Measurements from ENCODE around the gene PPP4R1. TPM values are rescaled to one million over a fixed set of nuclear protein-coding genes. Genes with fewer than 3 reads are reported as not detected.

The PPP4R1 gene
- total RNA-seq (59.7 TPM), polyA plus RNA-seq (10 to 100 TPM in 3 of 4 donors, 1 to 10 TPM in 1; 8.9 to 21.6 (median 14.0) TPM)

GRCh38 chr18:9614401-9615279 is at the start of gene PPP4R1:
Gene PPP4R1 (minus strand): TSS chr18:9614559. CDS start chr18:9614484, 75 bp downstream.
- H3K27ac Mint-ChIP-seq, result peak within 1 kb of the TSS; percentile 82 to 90 (median 88)

GRCh38 chr18:9663377-9663776 is 49.0 kb upstream of the PPP4R1 start:
- no peaks in the 10 kb centered on the region for H3K9me3 ChIP-seq (ENCODE audit: control insufficient read depth in 2 of 2, low read length in 2 of 2)
- Mint-ChIP-seq H3K27ac (no peak overlapping the region), H3K36me3 (no peaks in the 10 kb centered on the region), H3K9me3 (no peaks in the 10 kb centered on the region), H3K4me1 (no peaks in the 10 kb centered on the region), H3K4me3 (no peak overlapping the region), H3K27me3 (peaks cover 12% of the 10 kb centered on the region)
- H3K4me1 ChIP-seq (ENCODE audit: control insufficient read depth, insufficient read depth, low read length, poor library complexity, severe bottlenecking), result no peaks in the 10 kb centered on the region
- H3K36me3 ChIP-seq (ENCODE audit: control insufficient read depth, insufficient read depth, low read length), result no peaks in the 10 kb centered on the region
- DNase-seq (no peak), ATAC-seq (ENCODE audit: low read depth in 2 of 2) (no peak)
- H3K4me3 ChIP-seq (ENCODE audit: low read depth, low read length), result no peak overlapping the region
- H3K27me3 ChIP-seq (ENCODE audit: control insufficient read depth, insufficient read depth, low read length), result no peaks in the 10 kb centered on the region
- H3K27ac ChIP-seq (ENCODE audit: insufficient read depth, low read length, poor library complexity, severe bottlenecking), result no peak overlapping the region

More at GRCh38 chr18:9614401-9615279, at the start of gene PPP4R1:
- no peaks in the 10 kb centered on the region for H3K9me3 ChIP-seq (ENCODE audit: control insufficient read depth in 2 of 2, low read length in 2 of 2)
- H3K9me3 Mint-ChIP-seq, result peaks cover 0 to 2% (median 0%) of the 10 kb centered on the region in 7 donors
- ATAC-seq (ENCODE audit: low read depth in 2 of 2) (peak; percentile 51 to 69), DNase-seq (peak; percentile 55 to 76 (median 61))
- H3K4me3 Mint-ChIP-seq, result peak within 1 kb of the TSS; percentile 92 to 97 (median 94)
- no peaks in the 10 kb centered on the region for H3K27me3 ChIP-seq (ENCODE audit: control insufficient read depth, insufficient read depth, low read length)
- peak within 1 kb of the TSS; percentile 63 for H3K27ac ChIP-seq (ENCODE audit: insufficient read depth, low read length, poor library complexity, severe bottlenecking)
- peaks cover 11 to 42% (median 35%) of the 10 kb centered on the region in 4 donors for H3K4me1 Mint-ChIP-seq
- H3K27me3 Mint-ChIP-seq, result no peaks in the 10 kb centered on the region
- peaks cover 7% of the 10 kb centered on the region for H3K36me3 Mint-ChIP-seq
- H3K36me3 ChIP-seq (ENCODE audit: control insufficient read depth, insufficient read depth, low read length), result peaks cover 3% of the 10 kb centered on the region
- peak within 1 kb of the TSS; percentile 79 for H3K4me3 ChIP-seq (ENCODE audit: low read depth, low read length)
- peaks cover 28% of the 10 kb centered on the region for H3K4me1 ChIP-seq (ENCODE audit: control insufficient read depth, insufficient read depth, low read length, poor library complexity, severe bottlenecking)

DNA sequence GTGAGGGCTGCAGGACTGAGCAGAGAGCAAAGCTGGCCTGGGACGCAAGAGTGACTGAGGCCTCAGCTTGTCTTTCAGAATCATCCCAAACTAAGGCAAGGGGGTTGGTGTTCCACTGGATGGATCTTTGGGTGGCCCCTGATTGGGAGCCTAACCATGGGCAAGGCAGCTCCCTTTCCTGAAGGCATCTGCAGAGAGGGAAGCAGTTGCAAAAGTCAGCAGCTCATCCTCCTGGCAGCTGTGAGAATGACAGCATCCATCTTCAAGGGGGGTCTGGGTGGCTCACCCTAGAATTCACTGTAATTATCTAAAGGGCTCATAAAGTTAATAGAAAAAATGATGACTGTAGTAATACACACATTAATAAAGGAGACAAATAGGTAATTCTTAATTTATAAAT is 47.2 kb upstream of the PPP4R1 start:
- H3K4me3 ChIP-seq (ENCODE audit: low read depth, low read length), result no peak overlapping the region
- H3K4me1 ChIP-seq (ENCODE audit: control insufficient read depth, insufficient read depth, low read length, poor library complexity, severe bottlenecking), result no peaks in the 10 kb centered on the region
- no peak overlapping the region for H3K27ac ChIP-seq (ENCODE audit: insufficient read depth, low read length, poor library complexity, severe bottlenecking)
- Mint-ChIP-seq H3K27ac (no peak overlapping the region), H3K4me3 (no peak overlapping the region), H3K4me1 (no peaks in the 10 kb centered on the region), H3K27me3 (peaks cover 8% of the 10 kb centered on the region), H3K9me3 (no peaks in the 10 kb centered on the region), H3K36me3 (no peaks in the 10 kb centered on the region)
- no peaks in the 10 kb centered on the region for H3K36me3 ChIP-seq (ENCODE audit: control insufficient read depth, insufficient read depth, low read length)
- H3K27me3 ChIP-seq (ENCODE audit: control insufficient read depth, insufficient read depth, low read length), result no peaks in the 10 kb centered on the region
- ATAC-seq (ENCODE audit: low read depth in 2 of 2), result no peak
- no peaks in the 10 kb centered on the region for H3K9me3 ChIP-seq (ENCODE audit: control insufficient read depth in 2 of 2, low read length in 2 of 2)
- DNase-seq, result no peak

DNA sequence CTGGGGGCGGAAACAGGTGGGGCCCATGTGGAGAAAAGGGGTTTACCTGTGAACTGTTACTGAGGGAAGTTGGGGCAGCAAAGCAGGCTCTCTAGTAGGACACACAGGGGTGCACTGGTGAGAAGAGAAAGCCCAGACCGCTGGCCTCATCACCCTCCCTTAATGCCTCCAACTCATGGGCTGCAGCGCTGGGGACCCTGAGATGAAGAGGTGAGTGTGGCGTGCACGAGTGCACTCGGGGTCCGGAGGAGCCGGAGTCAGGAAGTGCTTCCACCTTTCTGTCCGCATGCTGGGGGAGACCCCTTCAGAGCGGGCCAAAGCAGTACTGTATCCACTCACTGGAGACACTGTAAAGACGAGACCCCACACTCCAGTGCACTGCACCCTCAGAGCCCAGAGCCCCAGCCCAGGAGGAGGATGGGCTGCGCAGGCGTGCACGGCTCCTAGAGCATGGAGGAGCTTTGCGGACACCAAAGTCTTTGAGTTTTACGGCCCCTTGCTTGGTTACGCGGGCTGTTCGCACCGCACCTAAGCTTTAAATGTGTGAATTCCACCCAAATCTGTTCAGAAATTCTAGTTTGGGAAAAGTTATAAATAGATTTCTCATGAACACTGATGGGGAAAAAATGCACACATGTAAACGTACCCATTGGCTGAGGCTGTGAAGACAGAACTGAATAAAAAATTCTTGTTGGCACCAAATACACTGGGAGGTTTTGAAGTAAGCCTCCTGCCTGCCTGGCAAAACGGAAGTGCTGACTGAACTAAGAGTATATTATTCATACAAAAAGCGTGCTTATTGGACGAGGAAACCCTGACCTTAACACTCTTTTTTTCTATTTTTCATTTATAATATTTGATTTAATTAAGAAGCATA is 45.4 kb upstream of the PPP4R1 start:
- Mint-ChIP-seq H3K4me1 (no peaks in the 10 kb centered on the region), H3K9me3 (no peaks in the 10 kb centered on the region), H3K27ac (no peak overlapping the region), H3K36me3 (no peaks in the 10 kb centered on the region), H3K4me3 (no peak overlapping the region), H3K27me3 (peaks cover 8% of the 10 kb centered on the region)
- no peaks in the 10 kb centered on the region for H3K27me3 ChIP-seq (ENCODE audit: control insufficient read depth, insufficient read depth, low read length)
- DNase-seq (no peak), ATAC-seq (ENCODE audit: low read depth in 2 of 2) (no peak)
- no peaks in the 10 kb centered on the region for H3K4me1 ChIP-seq (ENCODE audit: control insufficient read depth, insufficient read depth, low read length, poor library complexity, severe bottlenecking)
- no peaks in the 10 kb centered on the region for H3K36me3 ChIP-seq (ENCODE audit: control insufficient read depth, insufficient read depth, low read length)
- no peaks in the 10 kb centered on the region for H3K9me3 ChIP-seq (ENCODE audit: control insufficient read depth in 2 of 2, low read length in 2 of 2)
- H3K4me3 ChIP-seq (ENCODE audit: low read depth, low read length), result no peak overlapping the region
- H3K27ac ChIP-seq (ENCODE audit: insufficient read depth, low read length, poor library complexity, severe bottlenecking), result no peak overlapping the region

- no peak for DNase-seq
- Mint-ChIP-seq H3K4me1 (no peaks in the 10 kb centered on the region), H3K27ac (no peak overlapping the region), H3K9me3 (no peaks in the 10 kb centered on the region), H3K4me3 (no peak overlapping the region), H3K36me3 (no peaks in the 10 kb centered on the region), H3K27me3 (peaks cover 8% of the 10 kb centered on the region)
- H3K4me1 ChIP-seq (ENCODE audit: control insufficient read depth, insufficient read depth, low read length, poor library complexity, severe bottlenecking), result no peaks in the 10 kb centered on the region
- no peak overlapping the region for H3K4me3 ChIP-seq (ENCODE audit: low read depth, low read length)
- no peaks in the 10 kb centered on the region for H3K9me3 ChIP-seq (ENCODE audit: control insufficient read depth in 2 of 2, low read length in 2 of 2)
- H3K36me3 ChIP-seq (ENCODE audit: control insufficient read depth, insufficient read depth, low read length), result no peaks in the 10 kb centered on the region
- no peaks in the 10 kb centered on the region for H3K27me3 ChIP-seq (ENCODE audit: control insufficient read depth, insufficient read depth, low read length)
- no peak overlapping the region for H3K27ac ChIP-seq (ENCODE audit: insufficient read depth, low read length, poor library complexity, severe bottlenecking)
- no peak for ATAC-seq (ENCODE audit: low read depth in 2 of 2)
Observed at GRCh38 chr18:9658087-9658641, 43.8 kb upstream of the PPP4R1 start.

- Histone ChIP-seq H3K9me3 (ENCODE audit: control insufficient read depth in 2 of 2, low read length in 2 of 2) (no peaks in the 10 kb centered on the region), H3K27me3 (ENCODE audit: control insufficient read depth, insufficient read depth, low read length) (peaks cover 2% of the 10 kb centered on the region), H3K4me3 (ENCODE audit: low read depth, low read length) (no peak overlapping the region), H3K4me1 (ENCODE audit: control insufficient read depth, insufficient read depth, low read length, poor library complexity, severe bottlenecking) (no peaks in the 10 kb centered on the region), H3K27ac (ENCODE audit: insufficient read depth, low read length, poor library complexity, severe bottlenecking) (no peak overlapping the region), H3K36me3 (ENCODE audit: control insufficient read depth, insufficient read depth, low read length) (no peaks in the 10 kb centered on the region)
- no peaks in the 10 kb centered on the region for H3K36me3 Mint-ChIP-seq
- DNase-seq (no peak), ATAC-seq (ENCODE audit: low read depth in 2 of 2) (no peak)
- no peaks in the 10 kb centered on the region for H3K4me1 Mint-ChIP-seq
- no peak overlapping the region for H3K4me3 Mint-ChIP-seq
- H3K27ac Mint-ChIP-seq, result no peak overlapping the region
- H3K27me3 Mint-ChIP-seq, result no peaks in the 10 kb centered on the region
- no peaks in the 10 kb centered on the region for H3K9me3 Mint-ChIP-seq
Observed at GRCh38 chr18:9655232-9655767, 40.9 kb upstream of the PPP4R1 start.

GRCh38 chr18:9653390-9653789 is 39.0 kb upstream of the PPP4R1 start:
- Mint-ChIP-seq H3K9me3 (peaks cover 0 to 1% (median 0%) of the 10 kb centered on the region in 7 donors), H3K4me3 (no peak overlapping the region), H3K27ac (no peak overlapping the region), H3K36me3 (no peaks in the 10 kb centered on the region), H3K27me3 (no peaks in the 10 kb centered on the region), H3K4me1 (no peaks in the 10 kb centered on the region)
- Histone ChIP-seq H3K27me3 (ENCODE audit: control insufficient read depth, insufficient read depth, low read length) (peaks cover 2% of the 10 kb centered on the region), H3K4me3 (ENCODE audit: low read depth, low read length) (no peak overlapping the region), H3K36me3 (ENCODE audit: control insufficient read depth, insufficient read depth, low read length) (no peaks in the 10 kb centered on the region), H3K4me1 (ENCODE audit: control insufficient read depth, insufficient read depth, low read length, poor library complexity, severe bottlenecking) (no peaks in the 10 kb centered on the region), H3K9me3 (ENCODE audit: control insufficient read depth in 2 of 2, low read length in 2 of 2) (no peaks in the 10 kb centered on the region), H3K27ac (ENCODE audit: insufficient read depth, low read length, poor library complexity, severe bottlenecking) (no peak overlapping the region)
- DNase-seq (no peak), ATAC-seq (ENCODE audit: low read depth in 2 of 2) (no peak)
